Endometrial microvascular endothelial cells (primary cell): ENCODE data around the gene LYSMD4. TPM values are rescaled to one million over a fixed set of nuclear protein-coding genes. Genes with fewer than 3 reads are reported as not detected.

Source experiments
- total RNA-seq: library from RNA; depleted of rRNA; stranded (reverse); fragments of >200 nt; gene quantifications from one replicate; pipeline ENCODE4 v1.2.3, GENCODE V29; 2015; ENCODE audit errors: inconsistent ontology term

LYSMD4 gene
- total RNA-seq, 1 donor from 2014 or later, result 5.7 TPM

Other genes with a start within 250 kb of the LYSMD4 start
- 28.8 TPM for gene MEF2A, start 167.5 kb downstream of the LYSMD4 start, total RNA-seq